Hepatocyte (in vitro differentiated cells): ENCODE measurements around the gene SPDYE11. TPM values are rescaled to one million over a fixed set of nuclear protein-coding genes. Genes with fewer than 3 reads are reported as not detected.
"Not testable (repeated sequence)": the region's sequence is repeated elsewhere in the genome, so short reads cannot be mapped to it uniquely, and the experiment has no call there.

Source experiments
- DNase-seq: peaks from one replicate; pipeline ENCODE4 v3.0.0-alpha.2; 2016; ENCODE audit warnings: low spot score
- H2AFZ ChIP-seq: fragments of 200-600 bp; sonication (generic); 2 replicates; pipeline ENCODE4 v1.6.0; 2016; ENCODE audit warnings: antibody characterized with exemption, mild to moderate bottlenecking
- H3K27ac ChIP-seq: fragments of 200-600 bp; sonication (generic); 2 replicates; pipeline ENCODE4 v1.5.1; 2016; ENCODE audit warnings: mild to moderate bottlenecking
- H3K27me3 ChIP-seq: fragments of 200-600 bp; sonication (generic); 2 replicates; pipeline ENCODE4 v1.6.1; 2016
- H3K36me3 ChIP-seq: fragments of 200-600 bp; sonication (generic); replicated peaks from 2 replicates; pipeline ENCODE4 v1.5.1; 2016; ENCODE audit warnings: low read depth; ENCODE audit not compliant: insufficient read depth
- H3K4me1 ChIP-seq: fragments of 200-600 bp; sonication (generic); 2 replicates; pipeline ENCODE4 v1.5.1; 2016; ENCODE audit warnings: mild to moderate bottlenecking, moderate library complexity; ENCODE audit not compliant: insufficient read depth
- H3K4me2 ChIP-seq: fragments of 200-600 bp; sonication (generic); 2 replicates; pipeline ENCODE4 v1.6.0; 2016
- H3K4me3 ChIP-seq: fragments of 200-600 bp; sonication (generic); 2 replicates; pipeline ENCODE4 v1.5.1; 2016; ENCODE audit warnings: mild to moderate bottlenecking
- H3K79me2 ChIP-seq: fragments of 200-600 bp; sonication (generic); 2 replicates; pipeline ENCODE4 v1.6.0; 2017; ENCODE audit warnings: mild to moderate bottlenecking
- H3K9me2 ChIP-seq: fragments of 200-600 bp; sonication (generic); replicated peaks from 2 replicates; pipeline ENCODE4 v1.6.0; 2017; ENCODE audit warnings: mild to moderate bottlenecking; ENCODE audit not compliant: insufficient read depth
- H3K9me3 ChIP-seq: fragments of 200-600 bp; sonication (generic); 2 replicates; pipeline ENCODE4 v1.5.1; 2016; ENCODE audit warnings: low read depth, mild to moderate bottlenecking
- H4K20me1 ChIP-seq: fragments of 200-600 bp; sonication (generic); 2 replicates; pipeline ENCODE4 v1.6.0; 2016; ENCODE audit warnings: mild to moderate bottlenecking; ENCODE audit not compliant: insufficient read depth, poor library complexity, severe bottlenecking
- WGBS: methylation state at CpG from one replicate; pipeline ENCODE4 v1.1.6; 2016; ENCODE audit warnings: low lambda C conversion rate; ENCODE audit errors: missing lambda C conversion rate; 5-methylcytosine and 5-hydroxymethylcytosine counted together
- polyA plus RNA-seq: library from polyadenylated mRNA; unstranded; fragments of >200 nt; fragmentation: Nextera tagmentation; extraction: Ambion mirVana; gene quantifications from 2 replicates; pipeline ENCODE4 v1.2.1, GENCODE V29; 2016
- total RNA-seq: library from RNA; depleted of rRNA; stranded (reverse); fragments of >200 nt; gene quantifications from 2 replicates; pipeline ENCODE4 v1.2.3, GENCODE V29; 2014

SPDYE11 gene, protein sequence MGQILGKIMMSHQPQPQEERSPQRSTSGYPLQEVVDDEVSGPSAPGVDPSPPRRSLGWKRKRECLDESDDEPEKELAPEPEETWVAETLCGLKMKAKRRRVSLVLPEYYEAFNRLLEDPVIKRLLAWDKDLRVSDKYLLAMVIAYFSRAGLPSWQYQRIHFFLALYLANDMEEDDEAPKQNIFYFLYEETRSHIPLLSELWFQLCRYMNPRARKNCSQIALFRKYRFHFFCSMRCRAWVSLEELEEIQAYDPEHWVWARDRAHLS
- total RNA-seq = 0.07 TPM in 1 of 2 replicates, not detected in the other
- 0.38 and 0.45 TPM in 2 replicates for polyA plus RNA-seq

DNA sequence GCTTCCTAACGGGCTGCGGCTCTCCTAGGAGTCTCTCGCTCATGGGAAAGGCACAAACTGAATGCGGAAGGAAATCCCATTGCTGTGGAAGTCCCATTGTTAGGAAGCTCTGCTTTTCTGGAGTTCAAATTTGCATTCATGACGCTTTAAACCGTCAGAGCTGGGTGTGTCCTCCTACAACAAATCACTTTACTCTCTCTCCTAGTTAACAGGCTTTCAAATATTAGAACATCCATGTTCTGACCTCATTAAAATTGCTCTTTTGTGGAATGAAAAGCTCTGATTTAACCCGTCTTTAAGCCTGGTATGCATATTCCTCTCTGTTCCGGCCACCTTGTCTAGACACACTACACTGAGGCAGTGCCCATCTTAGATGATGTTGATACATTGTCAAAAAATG is at the start of gene SPDYE11:
TSS of gene SPDYE11 (minus strand) at position 101 of the 400 bp plus-strand sequence. CDS start 1,800 bp downstream, outside the sequence.
- H3K4me1 ChIP-seq, H4K20me1 ChIP-seq, H3K79me2 ChIP-seq, DNase-seq, H3K36me3 ChIP-seq, H3K9me3 ChIP-seq, H2AFZ ChIP-seq, H3K9me2 ChIP-seq, H3K4me2 ChIP-seq, H3K4me3 ChIP-seq, H3K27ac ChIP-seq, H3K27me3 ChIP-seq: not testable (repeated sequence)
- WGBS = no CpG with 5 or more reads among the region's 8 CpGs

GRCh38 chr7:73085938-73086337 is 28.2 kb upstream of the SPDYE11 start, which contains the start of gene SPDYE9:
SPDYE9 (minus strand) TSS chr7:73086038; CDS start chr7:73084238, 1,800 bp downstream.
- 80% methylated on average over 2 of the region's 8 CpGs for WGBS
- not testable (repeated sequence) for H4K20me1 ChIP-seq, H3K4me1 ChIP-seq, H3K36me3 ChIP-seq, H3K9me2 ChIP-seq, H3K27me3 ChIP-seq, H3K27ac ChIP-seq, H3K4me3 ChIP-seq, H2AFZ ChIP-seq, H3K9me3 ChIP-seq, H3K79me2 ChIP-seq, DNase-seq, H3K4me2 ChIP-seq

- not testable (repeated sequence) for H3K36me3 ChIP-seq, H3K79me2 ChIP-seq, H3K9me2 ChIP-seq, H3K4me2 ChIP-seq, H3K9me3 ChIP-seq, H3K27ac ChIP-seq, DNase-seq, H3K4me3 ChIP-seq, H3K27me3 ChIP-seq, H3K4me1 ChIP-seq, H4K20me1 ChIP-seq, H2AFZ ChIP-seq
- WGBS = no CpG with 5 or more reads among the region's 8 CpGs
Measured at GRCh38 chr7:73029666-73030065, 28.0 kb downstream of the SPDYE11 start, which contains the start of gene SPDYE8. SPDYE8 (minus strand) TSS chr7:73029766; CDS start chr7:73027966, 1,800 bp downstream.

GRCh38 chr7:73006491-73006890 is 51.2 kb downstream of the SPDYE11 start:
- not testable (repeated sequence) for H3K36me3 ChIP-seq, H3K27me3 ChIP-seq, H3K9me3 ChIP-seq, DNase-seq, H3K9me2 ChIP-seq, H4K20me1 ChIP-seq, H3K4me1 ChIP-seq
- Histone ChIP-seq H3K4me2 (peak overlapping the region; percentile 82), H3K79me2 (peaks cover 10% of the 10 kb centered on the region), H3K4me3 (peak overlapping the region; percentile 17), H3K27ac (peak overlapping the region; percentile 47), H2AFZ (peak overlapping the region; percentile 45)
- WGBS = 29% methylated on average over 10 of the region's 10 CpGs

DNA sequence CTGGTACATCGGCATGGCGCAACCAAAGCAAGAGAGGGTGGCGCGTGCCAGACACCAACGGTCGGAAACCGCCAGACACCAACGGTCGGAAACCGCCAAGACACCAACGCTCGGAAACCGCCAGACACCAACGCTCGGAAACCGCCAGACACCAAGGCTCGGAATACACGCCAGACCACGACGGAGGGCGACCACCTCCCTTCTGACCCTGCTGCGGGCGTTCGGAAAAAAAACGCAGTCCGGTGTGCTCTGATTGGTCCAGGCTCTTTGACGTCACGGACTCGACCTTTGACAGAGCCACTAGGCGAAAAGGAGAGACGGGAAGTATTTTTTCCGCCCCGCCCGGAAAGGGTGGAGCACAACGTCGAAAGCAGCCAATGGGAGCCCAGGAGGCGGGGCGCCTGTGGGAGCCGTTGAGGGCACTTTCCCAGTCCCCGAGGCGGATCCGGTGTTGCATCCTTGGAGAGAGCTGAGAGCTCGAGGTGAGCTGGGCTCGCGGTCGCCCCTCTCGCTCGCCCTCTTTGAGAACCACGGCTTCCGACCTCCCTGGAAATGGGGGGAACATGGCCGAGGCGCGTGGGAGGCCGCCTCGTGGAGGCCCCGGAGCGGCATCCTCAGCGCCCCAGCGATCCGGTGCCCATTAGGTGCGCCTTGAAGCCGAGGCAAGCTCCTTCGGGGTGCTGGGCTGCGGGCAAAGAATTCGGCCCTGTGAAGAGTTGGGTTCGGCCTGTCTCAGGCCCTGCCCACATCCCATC is 51.8 kb downstream of the SPDYE11 start:
- Histone ChIP-seq H3K27ac (peak overlapping the region; percentile 95), H3K4me3 (peak overlapping the region; percentile 87), H3K79me2 (peaks cover 10% of the 10 kb centered on the region), H2AFZ (peak overlapping the region; percentile 88), H3K4me2 (peak overlapping the region; percentile 77)
- not testable (repeated sequence) for H3K9me2 ChIP-seq, H3K4me1 ChIP-seq, H3K9me3 ChIP-seq, H3K27me3 ChIP-seq, H3K36me3 ChIP-seq, H4K20me1 ChIP-seq
- peak; percentile 86 for DNase-seq
- 1% methylated on average over 56 of the region's 66 CpGs for WGBS

DNA sequence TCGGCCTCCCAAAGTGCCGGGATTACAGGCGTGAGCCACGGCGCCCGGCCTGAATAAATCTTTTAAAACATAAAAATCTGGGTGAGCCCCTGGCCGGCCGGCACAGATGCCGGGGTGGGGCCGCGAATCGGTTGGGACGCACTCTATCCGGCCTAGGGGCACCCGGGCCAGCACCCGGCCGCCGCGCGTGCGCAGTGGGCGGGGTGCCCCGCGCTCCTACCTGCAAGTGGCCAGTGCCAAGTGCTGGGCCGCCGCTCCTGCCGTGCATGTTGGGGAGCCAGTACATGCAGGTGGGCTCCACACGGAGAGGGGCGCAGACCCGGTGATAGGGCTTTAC is 52.4 kb downstream of the SPDYE11 start:
- under 1% methylated on average over 24 of the region's 30 CpGs for WGBS
- Histone ChIP-seq H3K4me2 (peak overlapping the region; percentile 22), H2AFZ (peak overlapping the region; percentile 3)

DNA sequence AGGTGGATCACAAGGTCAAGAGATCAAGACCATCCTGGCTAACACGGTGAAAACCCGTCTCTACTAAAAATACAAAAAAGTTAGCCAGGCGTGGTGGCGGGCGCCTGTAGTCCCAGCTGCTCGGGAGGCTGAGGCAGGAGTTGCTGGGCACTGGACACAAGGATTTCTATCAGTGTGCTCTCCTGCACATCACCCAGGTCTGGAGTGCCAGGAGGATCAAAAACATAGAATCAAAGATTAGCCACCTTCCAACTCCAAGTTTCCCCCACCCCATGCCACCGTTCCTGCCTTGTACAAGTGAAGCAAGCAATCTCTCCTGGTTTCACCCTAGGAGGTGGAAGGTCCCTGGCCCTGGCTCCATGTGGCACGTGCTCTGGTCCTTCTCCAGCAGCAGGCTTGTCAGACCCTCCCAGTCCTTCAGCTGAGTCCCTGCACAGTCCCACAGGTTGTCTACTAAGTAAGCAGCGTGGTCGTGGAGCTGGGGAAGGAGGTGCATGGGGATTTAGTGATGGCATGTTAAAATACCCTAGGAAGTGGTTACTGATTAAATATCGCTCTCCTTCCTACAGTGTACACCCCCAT is 59.7 kb downstream of the SPDYE11 start:
- H3K27me3 ChIP-seq, H3K9me2 ChIP-seq, H3K4me3 ChIP-seq, H3K9me3 ChIP-seq, H3K79me2 ChIP-seq, H3K4me2 ChIP-seq, H2AFZ ChIP-seq, H3K36me3 ChIP-seq, H3K27ac ChIP-seq, H4K20me1 ChIP-seq, H3K4me1 ChIP-seq, DNase-seq: not testable (repeated sequence)
- WGBS = no CpG with 5 or more reads among the region's 11 CpGs

More for the DNA sequence above, 52.4 kb downstream of the SPDYE11 start:
- H3K27ac ChIP-seq = peak overlapping the region; percentile 80
- peak overlapping the region; percentile 28 for H3K4me3 ChIP-seq
- H3K79me2 ChIP-seq = peaks cover 10% of the 10 kb centered on the region
- DNase-seq, H4K20me1 ChIP-seq, H3K36me3 ChIP-seq, H3K27me3 ChIP-seq, H3K9me3 ChIP-seq, H3K9me2 ChIP-seq, H3K4me1 ChIP-seq: not testable (repeated sequence)
